Panc1 (cell line): ENCODE results near the gene LDHAL6B. TPM values are rescaled to one million over a fixed set of nuclear protein-coding genes. Genes with fewer than 3 reads are reported as not detected.

Source experiments
- ATAC-seq: fragments of 200-7000 bp; cut with Tn5 transposase; 2 replicates; pipeline ENCODE4 v1.9.1; 2020; ENCODE audit warnings: mild to moderate bottlenecking, moderate library complexity
- BruUV-seq: library from RNA; stranded (reverse); fragments of 400-500 nt; replicated peaks from 2 replicates; lab custom pipeline; 2021; lab: Mats Ljungman, UMichigan
- CTCF ChIA-PET: fragments of 300-600 bp; sonication (Branson Sonifier 250); formaldehyde crosslinking; loops from one replicate; lab custom pipeline; 2022; ENCODE audit warnings: antibody characterized with exemption; lab: Charles Lee
- POLR2A ChIA-PET: fragments of 300-600 bp; sonication (Branson Sonifier 250); formaldehyde crosslinking; loops from one replicate; lab custom pipeline; 2022; ENCODE audit warnings: antibody characterized with exemption; lab: Charles Lee
- DNase-seq: peaks from one replicate; pipeline ENCODE4 v3.0.0-alpha.2; 2010; ENCODE audit warnings: low read depth, low spot score
- H3K27ac ChIP-seq: 2 replicates; pipeline ENCODE4 v1.5.1; 2011; ENCODE audit warnings: mild to moderate bottlenecking, low read length, inconsistent platforms
- H3K27me3 ChIP-seq: fragments of 200-500 bp; sonication (Bioruptor generic); 2 replicates; pipeline ENCODE4 v1.6.0; 2014; ENCODE audit warnings: low read length, inconsistent platforms; ENCODE audit not compliant: control insufficient read depth, insufficient read depth
- H3K36me3 ChIP-seq: fragments of 200-500 bp; sonication (Bioruptor generic); 2 replicates; pipeline ENCODE4 v1.5.1; 2014; ENCODE audit warnings: inconsistent platforms, mild to moderate bottlenecking, low read length, moderate library complexity; ENCODE audit not compliant: control insufficient read depth, insufficient read depth
- H3K4me1 ChIP-seq: 2 replicates; pipeline ENCODE4 v1.5.1; 2011; ENCODE audit warnings: inconsistent platforms, mild to moderate bottlenecking, low read length, moderate library complexity; ENCODE audit not compliant: control insufficient read depth, insufficient read depth
- H3K4me3 ChIP-seq, 2 experiments: 2 replicates each; pipeline ENCODE4 v1.5.1; 2011 to 2012; ENCODE audit warnings: low read depth in 2 of 2, low read length in 2 of 2, mild to moderate bottlenecking in 2 of 2, inconsistent platforms in 1 of 2, moderate library complexity in 1 of 2
- H3K9me3 ChIP-seq: fragments of 200-500 bp; sonication (Bioruptor generic); 2 replicates; pipeline ENCODE4 v1.5.1; 2014; ENCODE audit warnings: low read depth, mild to moderate bottlenecking, inconsistent platforms, low read length, moderate library complexity; ENCODE audit not compliant: control insufficient read depth, insufficient read depth
- CTCF ChIP-seq: fragments of 450-650 bp; IDR thresholded peaks from 2 replicates; pipeline ENCODE4 v1.5.1; 2017; ENCODE audit warnings: mild to moderate bottlenecking
- POLR2AphosphoS5 ChIP-seq: IDR thresholded peaks from 2 replicates; pipeline ENCODE4 v1.6.1; 2012; ENCODE audit warnings: mild to moderate bottlenecking, low read depth, low read length, moderate library complexity
- SIN3A ChIP-seq: IDR thresholded peaks from 2 replicates; pipeline ENCODE4 v1.6.1; 2012; ENCODE audit warnings: low read depth, mild to moderate bottlenecking, low read length, moderate library complexity, borderline replicate concordance; ENCODE audit not compliant: insufficient read depth
- TCF7L2 ChIP-seq: IDR thresholded peaks from 2 replicates; pipeline ENCODE4 v1.6.1; 2011; ENCODE audit warnings: mild to moderate bottlenecking, low read depth, low read length, inconsistent platforms
- in situ Hi-C: cut with HindIII; loops from 2 replicates; pipeline ENCODE4 v1.10.0; 2016; ENCODE audit warnings: low sequenced_read_pairs, low pct_unique_long_range_greater_than_20kb
- intact Hi-C: fragments of 100-400 bp; cut with micrococcal nuclease; formaldehyde crosslinking; loops from one replicate; pipeline ENCODE4 v1.10.0; 2022; ENCODE audit not compliant: unreplicated experiment
- total RNA-seq: library from RNA; stranded (reverse); gene quantifications from one replicate; pipeline ENCODE4 v1.2.1, GENCODE V29; 2021; ENCODE audit not compliant: unreplicated experiment
- TF ChIP-seq, protein P1 (sequence below), 2 experiments: IDR thresholded peaks; 2 replicates each; pipeline ENCODE4 v1.6.1; 2011 to 2012; ENCODE audit warnings: low read depth in 2 of 2, control low read depth in 1 of 2, low read length in 1 of 2, mild to moderate bottlenecking in 1 of 2, moderate library complexity in 1 of 2; ENCODE audit not compliant: insufficient read depth in 1 of 2

Gene LDHAL6B
- total RNA-seq, 1 experiment from 2014 or later = not detected

DNA sequence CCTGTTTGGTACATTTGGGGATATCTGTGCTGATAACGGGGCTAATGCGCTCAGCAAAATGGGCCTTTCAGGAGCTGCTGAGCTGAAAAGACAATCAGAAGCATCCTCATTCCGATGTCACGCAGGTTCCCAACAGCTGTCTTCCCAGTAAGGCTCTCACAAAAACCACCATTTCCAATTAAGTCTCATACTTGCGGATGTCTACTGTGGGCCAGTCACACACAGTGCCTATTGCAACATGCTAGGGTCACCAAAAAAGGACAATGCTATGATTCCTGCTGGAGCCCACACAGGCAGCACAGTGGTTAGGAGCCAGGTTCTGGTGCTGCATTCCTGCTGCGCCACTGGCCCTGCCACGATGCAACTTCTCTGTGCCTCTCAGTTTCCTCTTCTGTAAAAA lies 16.4 kb upstream of the LDHAL6B start:
- DNase-seq (no peak), ATAC-seq (no peak)
- intact Hi-C loops (no loop called here), in situ Hi-C loops (no loop called here)
- H3K36me3 ChIP-seq = no peaks in the 10 kb centered on the region
- no TSS peak for BruUV-seq
- no peak for TF ChIP-seq SIN3A
- ChIA-PET CTCF (no interaction called here), POLR2A (no interaction called here)
- no peaks in the 10 kb centered on the region for H3K27me3 ChIP-seq
- no peaks in the 10 kb centered on the region for H3K9me3 ChIP-seq
- H3K4me3 ChIP-seq = no peak overlapping the region
- H3K27ac ChIP-seq = no peak overlapping the region
- H3K4me1 ChIP-seq = 0 out of 2 replicates have a peak, but pooled peaks cover 2% of the 10 kb centered on the region

GRCh38 chr15:59191855-59192237 lies 14.8 kb upstream of the LDHAL6B start:
- BruUV-seq = no TSS peak
- intact Hi-C loops = no loop called here

More at GRCh38 chr15:59191855-59192237, 14.8 kb upstream of the LDHAL6B start:
- CTCF ChIA-PET = no interaction called here
- POLR2A ChIA-PET = no interaction called here
- H3K27ac ChIP-seq = no peak overlapping the region
- H3K36me3 ChIP-seq = no peaks in the 10 kb centered on the region
- DNase-seq (no peak), ATAC-seq (peak; percentile 77)
- H3K4me1 ChIP-seq = 0 out of 2 replicates have a peak, but pooled peaks cover 2% of the 10 kb centered on the region
- no peaks in the 10 kb centered on the region for H3K9me3 ChIP-seq
- in situ Hi-C loops = no loop called here
- H3K4me3 ChIP-seq = no peak overlapping the region
- H3K27me3 ChIP-seq = no peaks in the 10 kb centered on the region
- TF ChIP-seq POLR2AphosphoS5 (no peak), SIN3A (no peak), CTCF (no peak), TCF7L2 (no peak)
- TF ChIP-seq, protein P1, sequence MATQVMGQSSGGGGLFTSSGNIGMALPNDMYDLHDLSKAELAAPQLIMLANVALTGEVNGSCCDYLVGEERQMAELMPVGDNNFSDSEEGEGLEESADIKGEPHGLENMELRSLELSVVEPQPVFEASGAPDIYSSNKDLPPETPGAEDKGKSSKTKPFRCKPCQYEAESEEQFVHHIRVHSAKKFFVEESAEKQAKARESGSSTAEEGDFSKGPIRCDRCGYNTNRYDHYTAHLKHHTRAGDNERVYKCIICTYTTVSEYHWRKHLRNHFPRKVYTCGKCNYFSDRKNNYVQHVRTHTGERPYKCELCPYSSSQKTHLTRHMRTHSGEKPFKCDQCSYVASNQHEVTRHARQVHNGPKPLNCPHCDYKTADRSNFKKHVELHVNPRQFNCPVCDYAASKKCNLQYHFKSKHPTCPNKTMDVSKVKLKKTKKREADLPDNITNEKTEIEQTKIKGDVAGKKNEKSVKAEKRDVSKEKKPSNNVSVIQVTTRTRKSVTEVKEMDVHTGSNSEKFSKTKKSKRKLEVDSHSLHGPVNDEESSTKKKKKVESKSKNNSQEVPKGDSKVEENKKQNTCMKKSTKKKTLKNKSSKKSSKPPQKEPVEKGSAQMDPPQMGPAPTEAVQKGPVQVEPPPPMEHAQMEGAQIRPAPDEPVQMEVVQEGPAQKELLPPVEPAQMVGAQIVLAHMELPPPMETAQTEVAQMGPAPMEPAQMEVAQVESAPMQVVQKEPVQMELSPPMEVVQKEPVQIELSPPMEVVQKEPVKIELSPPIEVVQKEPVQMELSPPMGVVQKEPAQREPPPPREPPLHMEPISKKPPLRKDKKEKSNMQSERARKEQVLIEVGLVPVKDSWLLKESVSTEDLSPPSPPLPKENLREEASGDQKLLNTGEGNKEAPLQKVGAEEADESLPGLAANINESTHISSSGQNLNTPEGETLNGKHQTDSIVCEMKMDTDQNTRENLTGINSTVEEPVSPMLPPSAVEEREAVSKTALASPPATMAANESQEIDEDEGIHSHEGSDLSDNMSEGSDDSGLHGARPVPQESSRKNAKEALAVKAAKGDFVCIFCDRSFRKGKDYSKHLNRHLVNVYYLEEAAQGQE (IDR thresholded peaks at IDR 0.05; ENCODE audit: insufficient read depth in 1 of 2, low read depth in 2 of 2, low read length in 1 of 2) = no peak
